Measurements from ENCODE around the gene SLC8A3.

GRCh38 chr14:70061108-70061507 is 127.6 kb downstream of the SLC8A3 start:
- TF ChIP-seq, protein P1, sequence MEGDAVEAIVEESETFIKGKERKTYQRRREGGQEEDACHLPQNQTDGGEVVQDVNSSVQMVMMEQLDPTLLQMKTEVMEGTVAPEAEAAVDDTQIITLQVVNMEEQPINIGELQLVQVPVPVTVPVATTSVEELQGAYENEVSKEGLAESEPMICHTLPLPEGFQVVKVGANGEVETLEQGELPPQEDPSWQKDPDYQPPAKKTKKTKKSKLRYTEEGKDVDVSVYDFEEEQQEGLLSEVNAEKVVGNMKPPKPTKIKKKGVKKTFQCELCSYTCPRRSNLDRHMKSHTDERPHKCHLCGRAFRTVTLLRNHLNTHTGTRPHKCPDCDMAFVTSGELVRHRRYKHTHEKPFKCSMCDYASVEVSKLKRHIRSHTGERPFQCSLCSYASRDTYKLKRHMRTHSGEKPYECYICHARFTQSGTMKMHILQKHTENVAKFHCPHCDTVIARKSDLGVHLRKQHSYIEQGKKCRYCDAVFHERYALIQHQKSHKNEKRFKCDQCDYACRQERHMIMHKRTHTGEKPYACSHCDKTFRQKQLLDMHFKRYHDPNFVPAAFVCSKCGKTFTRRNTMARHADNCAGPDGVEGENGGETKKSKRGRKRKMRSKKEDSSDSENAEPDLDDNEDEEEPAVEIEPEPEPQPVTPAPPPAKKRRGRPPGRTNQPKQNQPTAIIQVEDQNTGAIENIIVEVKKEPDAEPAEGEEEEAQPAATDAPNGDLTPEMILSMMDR (IDR thresholded peaks at IDR 0.05), result no peak
- no peak for TF ChIP-seq POLR2A (IDR thresholded peaks at IDR 0.05)
